Glomerular endothelial cell (primary cell): ENCODE data around the gene ELMOD3. TPM values are rescaled to one million over a fixed set of nuclear protein-coding genes. Genes with fewer than 3 reads are reported as not detected.
A peak's percentile ranks its signal among the peaks of the same experiment; 100 is the strongest.
"Not testable (repeated sequence)": the region's sequence is repeated elsewhere in the genome, so short reads cannot be mapped to it uniquely, and the experiment has no call there.

Experiments used
- DNase-seq: peaks from one replicate; pipeline ENCODE4 v3.0.0-alpha.2; 2011; ENCODE audit warnings: low read depth, low spot score; ENCODE audit errors: extremely low read depth
- total RNA-seq: library from RNA; depleted of rRNA; stranded (reverse); fragments of >200 nt; gene quantifications from 2 replicates; pipeline ENCODE4 v1.2.3, GENCODE V29; 2015

The ELMOD3 gene
- total RNA-seq: 8.2 and 13.7 TPM in 2 replicates

- DNase-seq: peak; percentile 100
These were observed at the start of gene ELMOD3, which contains the start of gene RETSAT for GRCh38 chr2:85354286-85355072. Gene ELMOD3 (plus strand): TSS chr2:85354769. CDS start chr2:85357199, 2,430 bp downstream. Gene RETSAT (minus strand): TSS chr2:85354528. CDS start chr2:85354507, 21 bp downstream.

- DNase-seq: no peak
These were observed 47.1 kb upstream of the ELMOD3 start for GRCh38 chr2:85307527-85307897.

- no peak for DNase-seq
These were observed 46.4 kb upstream of the ELMOD3 start for GRCh38 chr2:85308201-85308600.

- no peak for DNase-seq
These were observed 45.5 kb upstream of the ELMOD3 start for GRCh38 chr2:85308896-85309555.

GRCh38 chr2:85309699-85310321 is 44.8 kb upstream of the ELMOD3 start:
- DNase-seq: no peak

GRCh38 chr2:85310330-85310729 is 44.2 kb upstream of the ELMOD3 start:
- DNase-seq: no peak

- no peak for DNase-seq
These were observed 42.2 kb upstream of the ELMOD3 start for GRCh38 chr2:85312404-85312803.

- DNase-seq: no peak
These were observed 39.7 kb upstream of the ELMOD3 start for GRCh38 chr2:85314884-85315242.

- not testable (repeated sequence) for DNase-seq
These were observed 38.6 kb upstream of the ELMOD3 start for GRCh38 chr2:85315921-85316320.

- DNase-seq: no peak
These were observed 36.1 kb upstream of the ELMOD3 start for GRCh38 chr2:85318222-85319074.

- DNase-seq: no peak
These were observed 34.8 kb upstream of the ELMOD3 start for GRCh38 chr2:85319796-85320195.

- DNase-seq: no peak
These were observed 31.1 kb upstream of the ELMOD3 start for GRCh38 chr2:85323351-85323987.

GRCh38 chr2:85323988-85324367 is 30.6 kb upstream of the ELMOD3 start:
- not testable (repeated sequence) for DNase-seq

GRCh38 chr2:85324639-85325465 is 29.7 kb upstream of the ELMOD3 start:
- peak; percentile 37 for DNase-seq

GRCh38 chr2:85325466-85325811 is 29.1 kb upstream of the ELMOD3 start:
- DNase-seq: no peak

- DNase-seq: no peak
These were observed 28.0 kb upstream of the ELMOD3 start for GRCh38 chr2:85326406-85327159.

GRCh38 chr2:85327160-85327821 is 27.3 kb upstream of the ELMOD3 start:
- DNase-seq: no peak
